ENCODE measurements around the gene HMGN1.

GRCh38 chr21:39385299-39386145 is 36.6 kb upstream of the HMGN1 start:
- TF ChIP-seq CTCF (IDR thresholded peaks at IDR 0.05) (no peak), POLR2A (IDR thresholded peaks at IDR 0.05) (peak; percentile 71)

Data from right lobe of liver (tissue), 4 donors.